ENCODE data around the gene PNPLA3. TPM values are rescaled to one million over a fixed set of nuclear protein-coding genes. Genes with fewer than 3 reads are reported as not detected.

Gene PNPLA3
- total and polyA plus RNA-seq, 5 donors = 0.15 to 1.0 (median 0.48) TPM; not detected in 2

GRCh38 chr22:43969021-43969878, 45.6 kb downstream of the PNPLA3 start:
- no peaks in the 10 kb centered on the region for H3K27me3 ChIP-seq (ENCODE audit: control insufficient read depth, insufficient read depth)
- no peak overlapping the region for H3K27ac ChIP-seq (ENCODE audit: low read length)
- H3K4me3 ChIP-seq (ENCODE audit: low read length) = no peak overlapping the region
- H3K4me1 ChIP-seq (ENCODE audit: control insufficient read depth, insufficient read depth, low read length) = no peaks in the 10 kb centered on the region
- no peaks in the 10 kb centered on the region for H3K9me3 ChIP-seq (ENCODE audit: control insufficient read depth, low read length)
- DNase-seq (no peak), ATAC-seq (peak in 1 of 2 donors; percentile 21)
- intact Hi-C loops (cut with DNase I) = no loop called here
- 89% methylated on average over 19 of the region's 19 CpGs for WGBS

GRCh38 chr22:43969989-43970755, 46.6 kb downstream of the PNPLA3 start:
- ATAC-seq (peak in 1 of 2 donors; percentile 19), DNase-seq (no peak)
- Histone ChIP-seq H3K4me3 (ENCODE audit: low read length) (no peak overlapping the region), H3K4me1 (ENCODE audit: control insufficient read depth, insufficient read depth, low read length) (no peaks in the 10 kb centered on the region), H3K27ac (ENCODE audit: low read length) (no peak overlapping the region), H3K27me3 (ENCODE audit: control insufficient read depth, insufficient read depth) (no peaks in the 10 kb centered on the region), H3K9me3 (ENCODE audit: control insufficient read depth, low read length) (no peaks in the 10 kb centered on the region)
- intact Hi-C loops (cut with DNase I) = no loop called here
- 87% methylated on average over 8 of the region's 8 CpGs for WGBS

- WGBS = 91% methylated on average over 8 of the region's 8 CpGs
- intact Hi-C loops (cut with DNase I) = no loop called here
- ATAC-seq = no peak
These were observed 47.5 kb downstream of the PNPLA3 start for GRCh38 chr22:43971112-43971511.

GRCh38 chr22:43972931-43973462, 49.4 kb downstream of the PNPLA3 start:
- intact Hi-C loops (cut with DNase I) = no loop called here
- ATAC-seq = no peak
- Histone ChIP-seq H3K9me3 (ENCODE audit: control insufficient read depth, low read length) (no peaks in the 10 kb centered on the region), H3K27ac (ENCODE audit: low read length) (no peak overlapping the region), H3K27me3 (ENCODE audit: control insufficient read depth, insufficient read depth) (no peaks in the 10 kb centered on the region), H3K4me1 (ENCODE audit: control insufficient read depth, insufficient read depth, low read length) (no peaks in the 10 kb centered on the region), H3K4me3 (ENCODE audit: low read length) (no peak overlapping the region)
- WGBS = 94% methylated on average over 10 of the region's 10 CpGs
- no peak for DNase-seq

More at GRCh38 chr22:43971112-43971511, 47.5 kb downstream of the PNPLA3 start:
- Histone ChIP-seq H3K9me3 (ENCODE audit: control insufficient read depth, low read length) (no peaks in the 10 kb centered on the region), H3K27me3 (ENCODE audit: control insufficient read depth, insufficient read depth) (no peaks in the 10 kb centered on the region), H3K4me3 (ENCODE audit: low read length) (no peak overlapping the region), H3K27ac (ENCODE audit: low read length) (no peak overlapping the region), H3K4me1 (ENCODE audit: control insufficient read depth, insufficient read depth, low read length) (no peaks in the 10 kb centered on the region)
- DNase-seq = no peak

- no peak for DNase-seq
- ATAC-seq = no peak
- no peaks in the 10 kb centered on the region for H3K9me3 ChIP-seq (ENCODE audit: control insufficient read depth, low read length)
- WGBS = 90% methylated on average over 19 of the region's 19 CpGs
- H3K4me1 ChIP-seq (ENCODE audit: control insufficient read depth, insufficient read depth, low read length) = no peaks in the 10 kb centered on the region
- intact Hi-C loops (cut with DNase I) = no loop called here
- H3K27ac ChIP-seq (ENCODE audit: low read length) = no peak overlapping the region
- H3K4me3 ChIP-seq (ENCODE audit: low read length) = no peak overlapping the region
- H3K27me3 ChIP-seq (ENCODE audit: control insufficient read depth, insufficient read depth) = no peaks in the 10 kb centered on the region
These were observed 50.5 kb downstream of the PNPLA3 start for GRCh38 chr22:43974028-43974545.

- H3K27ac ChIP-seq (ENCODE audit: low read length) = no peak overlapping the region
- 71% methylated on average over 4 of the region's 4 CpGs for WGBS
- ATAC-seq (no peak), DNase-seq (no peak)
- intact Hi-C loops (cut with DNase I) = no loop called here
- no peaks in the 10 kb centered on the region for H3K9me3 ChIP-seq (ENCODE audit: control insufficient read depth, low read length)
- H3K4me1 ChIP-seq (ENCODE audit: control insufficient read depth, insufficient read depth, low read length) = no peaks in the 10 kb centered on the region
- no peaks in the 10 kb centered on the region for H3K27me3 ChIP-seq (ENCODE audit: control insufficient read depth, insufficient read depth)
- H3K4me3 ChIP-seq (ENCODE audit: low read length) = no peak overlapping the region
These were observed 51.4 kb downstream of the PNPLA3 start for GRCh38 chr22:43975041-43975440.

- Histone ChIP-seq H3K4me3 (ENCODE audit: low read length) (no peak overlapping the region), H3K27ac (ENCODE audit: low read length) (no peak overlapping the region), H3K4me1 (ENCODE audit: control insufficient read depth, insufficient read depth, low read length) (no peaks in the 10 kb centered on the region), H3K27me3 (ENCODE audit: control insufficient read depth, insufficient read depth) (no peaks in the 10 kb centered on the region), H3K9me3 (ENCODE audit: control insufficient read depth, low read length) (no peaks in the 10 kb centered on the region)
- 87% methylated on average over 19 of the region's 19 CpGs for WGBS
- DNase-seq = peak in 1 of 3 donors; percentile 11
- intact Hi-C loops (cut with DNase I) = no loop called here
- ATAC-seq = no peak
These were observed 53.5 kb downstream of the PNPLA3 start for GRCh38 chr22:43976861-43977795.

GRCh38 chr22:43978558-43978957, 55.0 kb downstream of the PNPLA3 start:
- 95% methylated on average over 4 of the region's 4 CpGs for WGBS

GRCh38 chr22:43980579-43980978, 57.0 kb downstream of the PNPLA3 start:
- H3K4me1 ChIP-seq (ENCODE audit: control insufficient read depth, insufficient read depth, low read length) = no peaks in the 10 kb centered on the region
- DNase-seq (no peak), ATAC-seq (no peak)
- no peaks in the 10 kb centered on the region for H3K9me3 ChIP-seq (ENCODE audit: control insufficient read depth, low read length)
- intact Hi-C loops (cut with DNase I) = no loop called here
- no peaks in the 10 kb centered on the region for H3K27me3 ChIP-seq (ENCODE audit: control insufficient read depth, insufficient read depth)
- WGBS = 97% methylated on average over 7 of the region's 7 CpGs
- no peak overlapping the region for H3K27ac ChIP-seq (ENCODE audit: low read length)
- no peak overlapping the region for H3K4me3 ChIP-seq (ENCODE audit: low read length)

More at GRCh38 chr22:43978558-43978957, 55.0 kb downstream of the PNPLA3 start:
- Histone ChIP-seq H3K27me3 (ENCODE audit: control insufficient read depth, insufficient read depth) (no peaks in the 10 kb centered on the region), H3K9me3 (ENCODE audit: control insufficient read depth, low read length) (no peaks in the 10 kb centered on the region), H3K4me3 (ENCODE audit: low read length) (no peak overlapping the region), H3K27ac (ENCODE audit: low read length) (no peak overlapping the region), H3K4me1 (ENCODE audit: control insufficient read depth, insufficient read depth, low read length) (no peaks in the 10 kb centered on the region)
- ATAC-seq (no peak), DNase-seq (no peak)
- intact Hi-C loops (cut with DNase I) = no loop called here

- Histone ChIP-seq H3K4me3 (ENCODE audit: low read length) (no peak overlapping the region), H3K9me3 (ENCODE audit: control insufficient read depth, low read length) (no peaks in the 10 kb centered on the region), H3K27me3 (ENCODE audit: control insufficient read depth, insufficient read depth) (no peaks in the 10 kb centered on the region), H3K4me1 (ENCODE audit: control insufficient read depth, insufficient read depth, low read length) (no peaks in the 10 kb centered on the region), H3K27ac (ENCODE audit: low read length) (no peak overlapping the region)
- DNase-seq (no peak), ATAC-seq (no peak)
- intact Hi-C loops (cut with DNase I) = no loop called here
- 94% methylated on average over 17 of the region's 17 CpGs for WGBS
These were observed 57.4 kb downstream of the PNPLA3 start for GRCh38 chr22:43980996-43981395.

All from right cardiac atrium (tissue), 5 donors.